Trophoblast cell (in vitro differentiated cells and primary cell): Measurements from ENCODE around the gene LGALS7.
"Not testable (repeated sequence)": the region's sequence is repeated elsewhere in the genome, so short reads cannot be mapped to it uniquely, and the experiment has no call there.

Experiments used
- DNase-seq, 2 donors: peaks; one replicate each; pipeline ENCODE4 v3.0.0-alpha.2; 2016
- H2AFZ ChIP-seq: 2 replicates; pipeline ENCODE4 v1.6.1; 2013; ENCODE audit warnings: low read length, moderate library complexity, mild to moderate bottlenecking; ENCODE audit not compliant: insufficient read depth, poor library complexity
- H2AK5ac ChIP-seq: 2 replicates; pipeline ENCODE4 v1.6.1; 2013; ENCODE audit warnings: mild to moderate bottlenecking, low read length
- H2BK120ac ChIP-seq: 2 replicates; pipeline ENCODE4 v1.6.1; 2013; ENCODE audit warnings: low read length, mild to moderate bottlenecking, moderate library complexity; ENCODE audit not compliant: insufficient read depth, poor library complexity
- H2BK12ac ChIP-seq: 2 replicates; pipeline ENCODE4 v1.6.1; 2013; ENCODE audit warnings: mild to moderate bottlenecking, low read length, moderate library complexity
- H2BK5ac ChIP-seq: 2 replicates; pipeline ENCODE4 v1.6.1; 2013; ENCODE audit warnings: low read length, low read depth, moderate library complexity, mild to moderate bottlenecking; ENCODE audit not compliant: poor library complexity
- H3K14ac ChIP-seq: 2 replicates; pipeline ENCODE4 v1.6.1; 2013; ENCODE audit warnings: mild to moderate bottlenecking, low read length
- H3K18ac ChIP-seq: 2 replicates; pipeline ENCODE4 v1.6.1; 2013; ENCODE audit warnings: mild to moderate bottlenecking, low read length
- H3K23ac ChIP-seq: 2 replicates; pipeline ENCODE4 v1.6.1; 2013; ENCODE audit warnings: low read length
- H3K27ac ChIP-seq: 2 replicates; pipeline ENCODE4 v1.5.1; 2013; ENCODE audit warnings: low read depth, mild to moderate bottlenecking, inconsistent platforms, low read length, moderate library complexity
- H3K27me3 ChIP-seq: 2 replicates; pipeline ENCODE4 v1.6.1; 2013; ENCODE audit warnings: inconsistent platforms, mild to moderate bottlenecking, low read length, moderate library complexity; ENCODE audit not compliant: insufficient read depth
- H3K36me3 ChIP-seq, 2 experiments: 1 replicate in 1 of 2; 2 replicates in 1 of 2; pipeline ENCODE4 v1.6.1; 2013; ENCODE audit warnings: low read length in 2 of 2, mild to moderate bottlenecking in 2 of 2, moderate library complexity in 1 of 2; ENCODE audit not compliant: insufficient read depth in 2 of 2, control insufficient read depth in 1 of 2
- H3K4ac ChIP-seq: 2 replicates; pipeline ENCODE4 v1.6.1; 2013; ENCODE audit warnings: low read depth, mild to moderate bottlenecking, low read length, moderate library complexity
- H3K4me1 ChIP-seq, 2 experiments: 1 replicate in 1 of 2; 2 replicates in 1 of 2; pipeline ENCODE4 v1.6.1; 2013; ENCODE audit warnings: low read length in 2 of 2, mild to moderate bottlenecking in 2 of 2, moderate library complexity in 1 of 2; ENCODE audit not compliant: insufficient read depth in 2 of 2, control insufficient read depth in 1 of 2
- H3K4me2 ChIP-seq: 2 replicates; pipeline ENCODE4 v1.6.1; 2013; ENCODE audit warnings: inconsistent platforms, mild to moderate bottlenecking, low read length, moderate library complexity
- H3K4me3 ChIP-seq: 2 replicates; pipeline ENCODE4 v1.5.1; 2013; ENCODE audit warnings: mild to moderate bottlenecking, low read depth, low read length, inconsistent platforms
- H3K79me1 ChIP-seq: one replicate; pipeline ENCODE4 v1.6.1; 2013; ENCODE audit warnings: low read length
- H3K79me2 ChIP-seq: 2 replicates; pipeline ENCODE4 v1.6.1; 2013; ENCODE audit warnings: low read length, mild to moderate bottlenecking; ENCODE audit not compliant: control insufficient read depth, insufficient read depth, poor library complexity
- H3K9ac ChIP-seq: 2 replicates; pipeline ENCODE4 v1.6.1; 2013; ENCODE audit warnings: mild to moderate bottlenecking, low read length
- H3K9me3 ChIP-seq: 2 replicates; pipeline ENCODE4 v1.6.1; 2013; ENCODE audit warnings: low read depth, mild to moderate bottlenecking, control low read depth, inconsistent platforms, low read length; ENCODE audit not compliant: insufficient read depth
- H4K12ac ChIP-seq: 2 replicates; pipeline ENCODE4 v1.6.1; 2013; ENCODE audit warnings: low read depth, mild to moderate bottlenecking, low read length, moderate library complexity
- H4K8ac ChIP-seq: 2 replicates; pipeline ENCODE4 v1.6.1; 2013; ENCODE audit warnings: low read depth, mild to moderate bottlenecking, low read length, moderate library complexity
- H4K91ac ChIP-seq: one replicate; pipeline ENCODE4 v1.6.1; 2013; ENCODE audit warnings: low read depth, mild to moderate bottlenecking, low read length, moderate library complexity
- WGBS: extraction: QIAGEN DNeasy Blood & Tissue Kit; methylation state at CpG from one replicate; pipeline ENCODE4 v1.1.7; 2013; ENCODE audit warnings: missing lambda C conversion rate; ENCODE audit not compliant: insufficient read length, insufficient coverage; ENCODE audit errors: extremely low coverage; 5-methylcytosine and 5-hydroxymethylcytosine counted together

LGALS7 gene

DNA sequence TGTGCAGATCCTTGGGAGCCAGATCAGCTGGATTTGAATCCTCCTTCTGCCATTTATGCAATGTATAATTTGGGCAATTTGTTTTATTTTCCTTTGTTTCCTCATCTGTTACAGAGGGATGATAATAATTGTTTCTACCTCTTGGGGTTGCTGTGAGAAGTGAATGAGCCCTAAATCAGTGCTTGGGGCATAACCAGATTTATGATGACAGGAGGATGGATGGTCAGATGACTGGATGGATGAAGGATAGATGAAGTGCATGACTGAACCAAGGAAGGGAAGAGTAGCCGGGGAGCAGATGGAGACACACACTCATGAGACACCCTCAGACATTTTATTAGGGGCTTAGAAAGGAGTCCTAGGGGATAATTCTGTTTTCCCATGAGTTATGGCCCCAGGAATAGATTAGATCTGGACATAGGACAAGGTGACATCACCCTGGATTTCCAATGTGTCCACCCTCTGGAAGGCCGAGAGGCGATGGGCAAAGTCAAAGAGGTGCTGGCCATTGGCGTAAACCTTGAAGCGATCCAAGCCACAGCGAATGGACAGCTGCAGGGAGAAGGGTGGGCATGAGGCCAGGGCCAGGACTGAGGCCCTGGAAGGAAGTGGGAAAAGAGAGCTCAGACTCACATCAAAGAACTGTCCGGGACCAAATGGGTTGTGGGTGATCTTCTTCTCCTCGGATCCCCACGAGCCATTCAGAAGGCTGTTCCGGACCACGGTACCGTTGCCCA, 28.2 kb upstream of the LGALS7 start:
- no CpG with 5 or more reads among the region's 12 CpGs for WGBS
- Histone ChIP-seq H3K79me1 (no peaks in the 10 kb centered on the region), H3K9me3 (no peaks in the 10 kb centered on the region)

DNA sequence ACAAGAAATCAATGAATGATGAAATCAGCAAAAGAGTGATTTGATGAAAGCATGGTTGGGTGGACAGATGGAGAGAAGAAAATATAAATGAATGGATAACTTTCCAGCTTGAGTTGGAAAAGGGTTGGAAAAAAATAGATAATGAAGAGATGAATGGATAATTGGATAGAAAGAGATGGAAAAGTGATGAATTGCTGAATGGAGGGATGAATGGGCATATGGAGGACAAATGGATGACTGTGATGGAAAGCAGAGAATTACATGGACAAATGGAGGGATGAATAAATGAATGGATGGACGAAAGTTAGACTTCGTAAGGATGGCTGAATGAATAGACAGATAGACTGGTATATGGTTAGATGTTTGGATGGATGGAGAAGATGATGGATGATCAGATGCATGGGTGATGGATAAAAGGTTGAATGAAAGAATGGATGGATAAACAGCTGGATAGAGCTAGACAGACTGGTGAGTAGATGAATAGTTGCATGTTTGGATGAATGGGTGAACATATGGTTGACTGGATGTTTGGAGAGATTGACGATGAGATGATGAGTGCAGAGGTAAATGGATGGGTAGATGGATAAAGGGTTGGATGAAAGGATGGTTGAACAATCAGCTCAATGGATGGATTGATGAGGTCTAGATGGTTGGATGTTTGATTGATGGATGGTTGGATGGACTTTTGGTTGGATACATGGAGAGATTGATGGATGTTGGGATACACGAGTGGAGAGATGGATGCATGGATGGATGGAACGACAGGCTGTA, 27.4 kb upstream of the LGALS7 start:
- Histone ChIP-seq H3K14ac (no peak overlapping the region), H2BK12ac (no peak overlapping the region), H3K27me3 (no peaks in the 10 kb centered on the region), H3K4me1 (no peaks in the 10 kb centered on the region), H3K4ac (no peak overlapping the region), H3K4me2 (no peak overlapping the region), H2BK5ac (no peak overlapping the region), H3K9me3 (no peaks in the 10 kb centered on the region), H3K36me3 (no peaks in the 10 kb centered on the region), H3K4me3 (no peak overlapping the region), H3K27ac (no peak overlapping the region), H4K8ac (no peak overlapping the region), H3K23ac (no peak overlapping the region), H2AK5ac (no peak overlapping the region), H4K12ac (no peak overlapping the region), H3K9ac (no peak overlapping the region), H3K79me1 (no peaks in the 10 kb centered on the region), H3K18ac (no peak overlapping the region), H3K79me2 (no peaks in the 10 kb centered on the region), H4K91ac (no peak overlapping the region), H2AFZ (no peak overlapping the region), H2BK120ac (no peak overlapping the region)
- DNase-seq = no peak
- WGBS = 100% methylated on average over 3 of the region's 5 CpGs

More for the DNA sequence above, 28.2 kb upstream of the LGALS7 start:
- H2AK5ac ChIP-seq = no peak overlapping the region
- H4K8ac ChIP-seq = no peak overlapping the region
- no peaks in the 10 kb centered on the region for H3K27me3 ChIP-seq
- H3K4me2 ChIP-seq = no peak overlapping the region
- H3K9ac ChIP-seq = no peak overlapping the region
- H3K23ac ChIP-seq = no peak overlapping the region
- H3K79me2 ChIP-seq = no peaks in the 10 kb centered on the region
- no peak overlapping the region for H2AFZ ChIP-seq
- H4K12ac ChIP-seq = no peak overlapping the region
- no peaks in the 10 kb centered on the region for H3K36me3 ChIP-seq
- DNase-seq = no peak
- H3K4me3 ChIP-seq = no peak overlapping the region
- H3K18ac ChIP-seq = no peak overlapping the region
- H2BK5ac ChIP-seq = no peak overlapping the region
- no peak overlapping the region for H2BK12ac ChIP-seq
- no peaks in the 10 kb centered on the region for H3K4me1 ChIP-seq
- H3K27ac ChIP-seq = no peak overlapping the region
- no peak overlapping the region for H4K91ac ChIP-seq
- H3K14ac ChIP-seq = no peak overlapping the region
- H3K4ac ChIP-seq = no peak overlapping the region
- H2BK120ac ChIP-seq = no peak overlapping the region

DNA sequence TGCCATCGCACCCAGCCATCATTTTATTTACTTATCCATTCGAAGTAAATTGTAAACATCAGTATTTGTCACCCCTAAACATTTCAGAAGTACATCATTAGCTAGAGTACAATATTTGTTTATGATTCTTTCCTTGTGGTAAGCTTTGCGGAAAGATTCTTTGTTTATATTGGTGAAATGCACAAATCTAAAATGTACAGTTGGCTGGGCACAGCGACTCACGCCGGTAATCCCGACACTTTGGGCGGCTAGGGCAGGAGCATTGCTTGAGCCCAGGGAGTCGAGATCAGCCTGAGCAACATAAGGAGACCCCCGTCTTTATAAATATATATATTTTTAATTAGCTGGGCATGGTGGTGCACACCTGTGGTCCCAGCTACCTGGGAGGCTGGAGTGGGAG, 25.8 kb upstream of the LGALS7 start:
- Histone ChIP-seq H3K4me2 (no peak overlapping the region), H3K79me1 (no peaks in the 10 kb centered on the region), H3K4me3 (no peak overlapping the region), H3K14ac (no peak overlapping the region), H3K18ac (no peak overlapping the region), H3K79me2 (no peaks in the 10 kb centered on the region), H3K4ac (no peak overlapping the region), H2BK120ac (no peak overlapping the region), H2AFZ (no peak overlapping the region), H4K8ac (no peak overlapping the region), H3K27ac (no peak overlapping the region), H2BK5ac (no peak overlapping the region), H3K23ac (no peak overlapping the region), H4K91ac (no peak overlapping the region), H3K9me3 (no peaks in the 10 kb centered on the region), H2BK12ac (no peak overlapping the region), H3K27me3 (no peaks in the 10 kb centered on the region), H2AK5ac (no peak overlapping the region), H3K36me3 (no peaks in the 10 kb centered on the region), H3K9ac (no peak overlapping the region), H3K4me1 (no peaks in the 10 kb centered on the region), H4K12ac (no peak overlapping the region)
- no peak for DNase-seq
- no CpG with 5 or more reads among the region's 10 CpGs for WGBS

DNA sequence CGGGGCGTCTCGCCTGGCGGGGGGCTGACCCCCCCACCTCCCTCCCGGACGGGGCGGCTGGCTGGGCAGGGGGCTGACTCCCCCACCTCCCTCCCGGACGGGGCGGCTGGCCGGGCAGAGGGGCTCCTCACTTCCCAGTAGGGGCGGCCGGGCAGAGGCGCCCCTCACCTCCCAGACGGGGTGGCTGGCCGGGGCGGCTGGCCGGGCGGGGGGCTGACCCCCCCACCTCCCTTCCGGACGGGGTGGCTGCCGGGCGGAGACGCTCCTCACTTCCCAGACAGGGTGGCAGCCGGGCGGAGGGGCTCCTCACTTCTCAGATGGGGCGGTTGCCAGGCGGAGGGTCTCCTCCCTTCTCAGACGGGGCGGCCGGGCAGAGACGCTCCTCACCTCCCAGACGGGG, 24.5 kb upstream of the LGALS7 start:
- H3K27me3 ChIP-seq, DNase-seq, H2BK12ac ChIP-seq, H3K4ac ChIP-seq, H3K23ac ChIP-seq, H2BK5ac ChIP-seq, H3K4me2 ChIP-seq, H3K14ac ChIP-seq, H3K36me3 ChIP-seq, H2AFZ ChIP-seq, H4K12ac ChIP-seq, H4K8ac ChIP-seq, H3K27ac ChIP-seq, H3K18ac ChIP-seq, H3K79me1 ChIP-seq, H3K79me2 ChIP-seq, H3K4me3 ChIP-seq, H3K9me3 ChIP-seq, H4K91ac ChIP-seq, H2AK5ac ChIP-seq, H3K4me1 ChIP-seq, H2BK120ac ChIP-seq, H3K9ac ChIP-seq: not testable (repeated sequence)
- no CpG with 5 or more reads among the region's 33 CpGs for WGBS
